KOPT-K1 (cell line): Measurements from ENCODE around the gene VN1R5.
"Not testable (repeated sequence)": the region's sequence is repeated elsewhere in the genome, so short reads cannot be mapped to it uniquely, and the experiment has no call there.

Experiments
- H3K27ac ChIP-seq: fragments of 200-600 bp; sonication (generic); 2 replicates; pipeline ENCODE4 v1.5.1; 2016; ENCODE audit warnings: antibody characterized with exemption, mild to moderate bottlenecking, low read depth, low read length; ENCODE audit not compliant: poor library complexity, severe bottlenecking
- H3K36me3 ChIP-seq: fragments of 200-600 bp; sonication (generic); 2 replicates; pipeline ENCODE4 v1.5.1; 2017; ENCODE audit warnings: antibody characterized with exemption, mild to moderate bottlenecking, low read length, moderate library complexity; ENCODE audit not compliant: insufficient read depth
- H3K9me3 ChIP-seq: fragments of 200-600 bp; sonication (generic); 2 replicates; pipeline ENCODE4 v1.5.1; 2017; ENCODE audit warnings: antibody characterized with exemption, low read length, mild to moderate bottlenecking; ENCODE audit not compliant: insufficient read depth, poor library complexity, severe bottlenecking

Gene VN1R5

GRCh38 chr1:247246325-247247115 lies 9.4 kb upstream of the VN1R5 start:
- Histone ChIP-seq H3K27ac (no peak overlapping the region), H3K36me3 (no peaks in the 10 kb centered on the region), H3K9me3 (peaks cover 12% of the 10 kb centered on the region)

- no peak overlapping the region for H3K27ac ChIP-seq
These were observed 8.3 kb upstream of the VN1R5 start for GRCh38 chr1:247247568-247247967.

GRCh38 chr1:247266053-247266452 lies 10.2 kb downstream of the VN1R5 start:
- Histone ChIP-seq H3K9me3 (peaks cover 17% of the 10 kb centered on the region), H3K27ac (no peak overlapping the region), H3K36me3 (no peaks in the 10 kb centered on the region)

More at GRCh38 chr1:247247568-247247967, 8.3 kb upstream of the VN1R5 start:
- Histone ChIP-seq H3K36me3 (no peaks in the 10 kb centered on the region), H3K9me3 (peaks cover 12% of the 10 kb centered on the region)

- no peaks in the 10 kb centered on the region for H3K36me3 ChIP-seq
- H3K27ac ChIP-seq, result no peak overlapping the region
These were observed 12.6 kb downstream of the VN1R5 start for GRCh38 chr1:247268390-247269045.

GRCh38 chr1:247269133-247269532 lies 13.3 kb downstream of the VN1R5 start:
- Histone ChIP-seq H3K9me3 (peaks cover 22% of the 10 kb centered on the region), H3K27ac (no peak overlapping the region), H3K36me3 (no peaks in the 10 kb centered on the region)

More at GRCh38 chr1:247268390-247269045, 12.6 kb downstream of the VN1R5 start:
- peaks cover 22% of the 10 kb centered on the region for H3K9me3 ChIP-seq

GRCh38 chr1:247270003-247270402 lies 14.1 kb downstream of the VN1R5 start:
- Histone ChIP-seq H3K27ac (no peak overlapping the region), H3K36me3 (no peaks in the 10 kb centered on the region), H3K9me3 (peaks cover 22% of the 10 kb centered on the region)

- no peaks in the 10 kb centered on the region for H3K36me3 ChIP-seq
- H3K9me3 ChIP-seq, result peaks cover 22% of the 10 kb centered on the region
- H3K27ac ChIP-seq, result no peak overlapping the region
These were observed 17.1 kb downstream of the VN1R5 start for GRCh38 chr1:247273013-247273412.

- Histone ChIP-seq H3K36me3 (no peaks in the 10 kb centered on the region), H3K9me3 (peaks cover 18% of the 10 kb centered on the region), H3K27ac (no peak overlapping the region)
These were observed 18.9 kb downstream of the VN1R5 start for GRCh38 chr1:247274605-247275256.

- no peaks in the 10 kb centered on the region for H3K9me3 ChIP-seq
- no peaks in the 10 kb centered on the region for H3K36me3 ChIP-seq
- H3K27ac ChIP-seq, result no peak overlapping the region
These were observed 21.3 kb downstream of the VN1R5 start for GRCh38 chr1:247277191-247277590.

- Histone ChIP-seq H3K9me3 (peaks cover 5% of the 10 kb centered on the region), H3K36me3 (no peaks in the 10 kb centered on the region), H3K27ac (no peak overlapping the region)
These were observed 25.2 kb downstream of the VN1R5 start for GRCh38 chr1:247281001-247281574.

GRCh38 chr1:247286134-247286670 lies 30.3 kb downstream of the VN1R5 start:
- peaks cover 34% of the 10 kb centered on the region for H3K9me3 ChIP-seq
- H3K36me3 ChIP-seq, result no peaks in the 10 kb centered on the region
- H3K27ac ChIP-seq, result no peak overlapping the region

- Histone ChIP-seq H3K27ac (no peak overlapping the region), H3K36me3 (no peaks in the 10 kb centered on the region), H3K9me3 (peaks cover 34% of the 10 kb centered on the region)
These were observed 31.6 kb downstream of the VN1R5 start for GRCh38 chr1:247287460-247287859.

GRCh38 chr1:247288341-247288740 lies 32.5 kb downstream of the VN1R5 start:
- no peaks in the 10 kb centered on the region for H3K36me3 ChIP-seq
- H3K9me3 ChIP-seq, result peaks cover 34% of the 10 kb centered on the region
- H3K27ac ChIP-seq, result no peak overlapping the region

- H3K9me3 ChIP-seq, result peaks cover 34% of the 10 kb centered on the region
- not testable (repeated sequence) for H3K36me3 ChIP-seq, H3K27ac ChIP-seq
These were observed 33.5 kb downstream of the VN1R5 start for GRCh38 chr1:247289274-247289892.
